Prostate gland (tissue), 2 donors: ENCODE results near the gene KDM6A. TPM values are rescaled to one million over a fixed set of nuclear protein-coding genes. Genes with fewer than 3 reads are reported as not detected.
A peak's percentile ranks its signal among the peaks of the same experiment; 100 is the strongest.
"Not testable (repeated sequence)": the region's sequence is repeated elsewhere in the genome, so short reads cannot be mapped to it uniquely, and the experiment has no call there.

Experiments used
- DNase-seq: peaks from one replicate; pipeline ENCODE4 v3.0.0-alpha.2; 2019; ENCODE audit warnings: low spot score
- H3K27ac ChIP-seq, 2 donors: fragments of 200-600 bp; sonication (generic); 2 replicates each; pipeline ENCODE4 v1.5.1; 2017 to 2019
- H3K27me3 ChIP-seq: fragments of 200-600 bp; sonication (generic); replicated peaks from 2 replicates; pipeline ENCODE4 v1.5.1; 2019; ENCODE audit not compliant: insufficient read depth
- H3K36me3 ChIP-seq, 2 donors: fragments of 200-600 bp; sonication (generic); 1 replicate in 1 of 2; 2 replicates in 1 of 2; pipeline versions ENCODE4 v1.5.1 to v1.8.1; 2017 to 2019
- H3K4me1 ChIP-seq: fragments of 200-600 bp; sonication (generic); replicated peaks from 2 replicates; pipeline ENCODE4 v1.5.1; 2019
- H3K4me3 ChIP-seq, 2 donors: fragments of 200-600 bp; sonication (generic); 2 replicates each; pipeline ENCODE4 v1.5.1; 2017 to 2019
- H3K9me3 ChIP-seq: fragments of 200-600 bp; sonication (generic); 2 replicates; pipeline ENCODE4 v1.5.1; 2017
- POLR2A ChIP-seq: fragments of 450-650 bp; IDR thresholded peaks from one replicate; pipeline ENCODE4 v1.6.1; 2016; ENCODE audit warnings: antibody characterized with exemption, mild to moderate bottlenecking
- POLR2AphosphoS5 ChIP-seq: sonication (generic); formaldehyde crosslinking; IDR thresholded peaks from one replicate; pipeline ENCODE4 v1.6.1; 2017; ENCODE audit warnings: antibody characterized with exemption
- WGBS: methylation state at CpG from one replicate; pipeline ENCODE4 v1.1.5; 2018; 5-methylcytosine and 5-hydroxymethylcytosine counted together
- intact Hi-C: fragments of 100-400 bp; cut with DNase I; formaldehyde crosslinking; loops from one replicate; pipeline ENCODE4 v1.14.2; 2022
- total RNA-seq, 2 donors: library from RNA; depleted of rRNA; stranded (reverse); fragments of >200 nt; gene quantifications; one replicate each; pipeline ENCODE4 v1.1.0, GENCODE V29; 2016
- TF ChIP-seq, protein P1 (sequence below), 4 experiments: fragments of 200-600 bp in 2 of 4; fragments of 450-650 bp in 2 of 4; sonication (generic) in 2 of 4; IDR thresholded peaks; 1 replicate in 3 of 4; 2 replicates in 1 of 4; pipeline ENCODE4 v1.5.1; 2016 to 2019; ENCODE audit warnings: antibody characterized with exemption in 4 of 4, mild to moderate bottlenecking in 2 of 4, moderate library complexity in 2 of 4

The KDM6A gene
- total RNA-seq, 2 donors from 2014 or later = 30.1 to 45.1 TPM

- Histone ChIP-seq H3K9me3 (no peaks in the 10 kb centered on the region), H3K27ac (no peak overlapping the region), H3K4me3 (no peak overlapping the region), H3K4me1 (no peaks in the 10 kb centered on the region), H3K36me3 (no peaks in the 10 kb centered on the region), H3K27me3 (no peaks in the 10 kb centered on the region)
- DNase-seq = no peak
- WGBS = 62% methylated on average over 8 of the region's 10 CpGs
- TF ChIP-seq POLR2AphosphoS5 (no peak), POLR2A (no peak)
- TF ChIP-seq, protein P1, sequence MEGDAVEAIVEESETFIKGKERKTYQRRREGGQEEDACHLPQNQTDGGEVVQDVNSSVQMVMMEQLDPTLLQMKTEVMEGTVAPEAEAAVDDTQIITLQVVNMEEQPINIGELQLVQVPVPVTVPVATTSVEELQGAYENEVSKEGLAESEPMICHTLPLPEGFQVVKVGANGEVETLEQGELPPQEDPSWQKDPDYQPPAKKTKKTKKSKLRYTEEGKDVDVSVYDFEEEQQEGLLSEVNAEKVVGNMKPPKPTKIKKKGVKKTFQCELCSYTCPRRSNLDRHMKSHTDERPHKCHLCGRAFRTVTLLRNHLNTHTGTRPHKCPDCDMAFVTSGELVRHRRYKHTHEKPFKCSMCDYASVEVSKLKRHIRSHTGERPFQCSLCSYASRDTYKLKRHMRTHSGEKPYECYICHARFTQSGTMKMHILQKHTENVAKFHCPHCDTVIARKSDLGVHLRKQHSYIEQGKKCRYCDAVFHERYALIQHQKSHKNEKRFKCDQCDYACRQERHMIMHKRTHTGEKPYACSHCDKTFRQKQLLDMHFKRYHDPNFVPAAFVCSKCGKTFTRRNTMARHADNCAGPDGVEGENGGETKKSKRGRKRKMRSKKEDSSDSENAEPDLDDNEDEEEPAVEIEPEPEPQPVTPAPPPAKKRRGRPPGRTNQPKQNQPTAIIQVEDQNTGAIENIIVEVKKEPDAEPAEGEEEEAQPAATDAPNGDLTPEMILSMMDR (IDR thresholded peaks at IDR 0.05) = no peak
- intact Hi-C loops = no loop called here
These were observed 124.4 kb downstream of the KDM6A start for GRCh38 chrX:44997282-44997812.

GRCh38 chrX:44997888-44998287, 124.9 kb downstream of the KDM6A start:
- TF ChIP-seq POLR2A (no peak), POLR2AphosphoS5 (no peak)
- TF ChIP-seq, protein P1 (IDR thresholded peaks at IDR 0.05) = no peak
- no peaks in the 10 kb centered on the region for H3K27me3 ChIP-seq
- 14% methylated on average over 1 of the region's 1 CpG for WGBS
- no peak overlapping the region for H3K27ac ChIP-seq
- H3K9me3 ChIP-seq = no peaks in the 10 kb centered on the region
- H3K4me1 ChIP-seq = no peaks in the 10 kb centered on the region
- H3K4me3 ChIP-seq = no peak overlapping the region
- no peak for DNase-seq
- no peaks in the 10 kb centered on the region for H3K36me3 ChIP-seq
- intact Hi-C loops = no loop called here

DNA sequence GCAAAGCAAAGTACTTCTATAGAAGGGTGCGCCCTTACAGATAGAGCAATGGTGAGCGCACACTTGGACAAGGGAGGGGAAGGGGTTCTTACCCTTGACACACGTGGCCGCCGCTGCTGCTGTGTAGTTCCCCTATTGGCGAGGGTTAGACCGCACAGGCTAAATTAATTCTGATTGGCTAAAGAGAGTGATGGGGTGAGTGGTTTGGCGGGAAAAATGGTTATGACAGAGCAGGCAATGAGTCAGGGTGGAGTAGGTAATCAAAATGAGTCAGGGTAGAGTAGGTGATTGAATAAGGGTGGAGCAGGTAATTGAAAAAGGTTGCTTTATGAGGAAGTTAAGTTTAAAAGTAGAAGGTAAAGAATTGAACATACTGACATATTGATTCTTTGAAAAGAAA, 126.2 kb downstream of the KDM6A start:
- H3K27me3 ChIP-seq, H3K9me3 ChIP-seq, H3K36me3 ChIP-seq, intact Hi-C loops, H3K4me1 ChIP-seq, DNase-seq, H3K27ac ChIP-seq, H3K4me3 ChIP-seq: not testable (repeated sequence)
- WGBS = 94% methylated on average over 8 of the region's 8 CpGs

GRCh38 chrX:44999872-45000271, 126.9 kb downstream of the KDM6A start:
- H3K36me3 ChIP-seq, H3K4me3 ChIP-seq, H3K4me1 ChIP-seq, intact Hi-C loops, H3K9me3 ChIP-seq, H3K27me3 ChIP-seq, H3K27ac ChIP-seq, DNase-seq: not testable (repeated sequence)
- WGBS = 71% methylated on average over 3 of the region's 3 CpGs

DNA sequence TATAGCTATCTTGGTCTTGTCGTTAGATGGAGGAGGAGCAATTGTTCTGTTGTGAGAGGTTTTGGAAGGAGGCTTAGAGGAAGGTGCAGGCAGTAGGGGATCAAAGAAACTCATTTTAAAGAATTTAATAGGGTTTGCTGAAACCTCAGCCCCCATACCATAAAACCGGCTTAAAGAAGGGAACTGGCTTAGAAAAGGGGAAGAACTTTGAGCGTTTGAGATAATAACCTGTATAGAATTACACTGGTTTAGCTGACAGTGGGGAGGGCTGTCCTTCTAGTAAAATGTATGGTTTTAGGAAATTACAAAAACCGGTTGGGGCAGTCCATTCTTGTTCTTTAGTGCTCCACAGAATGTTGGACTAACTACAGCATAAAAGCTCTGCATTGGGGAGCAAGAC, 128.1 kb downstream of the KDM6A start:
- H3K4me1 ChIP-seq = no peaks in the 10 kb centered on the region
- no peak overlapping the region for H3K4me3 ChIP-seq
- no peaks in the 10 kb centered on the region for H3K36me3 ChIP-seq
- no peaks in the 10 kb centered on the region for H3K9me3 ChIP-seq
- no peak overlapping the region for H3K27ac ChIP-seq
- TF ChIP-seq POLR2AphosphoS5 (no peak), POLR2A (no peak)
- TF ChIP-seq, protein P1 (IDR thresholded peaks at IDR 0.05) = no peak
- WGBS = 38% methylated on average over 4 of the region's 4 CpGs
- DNase-seq = peak; percentile 4
- H3K27me3 ChIP-seq = no peaks in the 10 kb centered on the region
- intact Hi-C loops = no loop called here

DNA sequence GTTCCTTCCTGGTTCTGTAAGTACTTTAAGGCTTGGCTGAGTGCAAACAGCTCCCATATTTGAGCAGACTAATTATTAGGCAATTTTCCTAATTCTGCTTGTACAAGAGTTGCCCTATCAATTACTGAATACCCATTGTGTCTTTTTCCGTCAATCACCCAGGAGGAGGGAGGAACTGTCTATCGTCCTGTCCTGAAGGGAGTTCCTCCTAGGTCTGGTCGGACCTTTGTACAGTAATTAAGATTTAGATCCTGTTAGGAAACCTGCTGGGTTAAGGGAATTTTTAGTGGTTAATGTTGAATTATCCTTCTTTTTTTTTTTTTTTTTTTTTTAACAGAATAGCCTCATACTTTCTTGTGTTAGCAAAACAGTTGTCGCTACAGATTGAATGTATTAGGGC, 130.1 kb downstream of the KDM6A start:
- 74% methylated on average over 4 of the region's 4 CpGs for WGBS
- Histone ChIP-seq H3K27ac (no peak overlapping the region), H3K9me3 (no peaks in the 10 kb centered on the region), H3K4me1 (no peaks in the 10 kb centered on the region), H3K36me3 (no peaks in the 10 kb centered on the region), H3K27me3 (no peaks in the 10 kb centered on the region), H3K4me3 (no peak overlapping the region)
- intact Hi-C loops = no loop called here
- no peak for TF ChIP-seq POLR2AphosphoS5
- TF ChIP-seq POLR2A = no peak
- TF ChIP-seq, protein P1 (IDR thresholded peaks at IDR 0.05) = no peak
- DNase-seq = no peak
